DMS79 (cell line): ENCODE data around the gene GALNT2.

Source experiments
- DNase-seq: peaks from one replicate; lab custom pipeline; 2025; lab: John Stamatoyannopoulos, UW

The GALNT2 gene

GRCh38 chr1:230322967-230323547 is 256.0 kb downstream of the GALNT2 start:
- DNase-seq = no peak

GRCh38 chr1:230323686-230324085 is 256.6 kb downstream of the GALNT2 start:
- no peak for DNase-seq

GRCh38 chr1:230326971-230327891 is 260.2 kb downstream of the GALNT2 start:
- DNase-seq = no peak

GRCh38 chr1:230327892-230328284 is 260.9 kb downstream of the GALNT2 start:
- DNase-seq = no peak

- DNase-seq = no peak
These were observed 261.4 kb downstream of the GALNT2 start for GRCh38 chr1:230328342-230329015.

- no peak for DNase-seq
These were observed 263.1 kb downstream of the GALNT2 start for GRCh38 chr1:230330157-230330556.
